ENCODE measurements around the gene SNTG2.
"Not testable (repeated sequence)": the region's sequence is repeated elsewhere in the genome, so short reads cannot be mapped to it uniquely, and the experiment has no call there.

SNTG2 gene

GRCh38 chr2:1400943-1401735 is 450.5 kb downstream of the SNTG2 start:
- Histone ChIP-seq H3K4me3 (ENCODE audit: low read length) (no peak overlapping the region), H3K27ac (ENCODE audit: low read depth, low read length) (no peak overlapping the region), H3K4me1 (ENCODE audit: control insufficient read depth, insufficient read depth, low read length) (no peaks in the 10 kb centered on the region), H3K36me3 (ENCODE audit: control insufficient read depth, insufficient read depth, low read length) (no peaks in the 10 kb centered on the region), H3K9ac (ENCODE audit: low read length) (no peak overlapping the region), H3K27me3 (ENCODE audit: control insufficient read depth, insufficient read depth, low read length) (no peaks in the 10 kb centered on the region)

- Histone ChIP-seq H3K27ac (ENCODE audit: low read depth, low read length) (no peak overlapping the region), H3K4me3 (ENCODE audit: low read length) (no peak overlapping the region), H3K4me1 (ENCODE audit: control insufficient read depth, insufficient read depth, low read length) (no peaks in the 10 kb centered on the region), H3K27me3 (ENCODE audit: control insufficient read depth, insufficient read depth, low read length) (no peaks in the 10 kb centered on the region), H3K9ac (ENCODE audit: low read length) (no peak overlapping the region), H3K36me3 (ENCODE audit: control insufficient read depth, insufficient read depth, low read length) (no peaks in the 10 kb centered on the region)
These were observed 451.4 kb downstream of the SNTG2 start for GRCh38 chr2:1402064-1402463.

- Histone ChIP-seq H3K27me3 (ENCODE audit: control insufficient read depth, insufficient read depth, low read length) (no peaks in the 10 kb centered on the region), H3K36me3 (ENCODE audit: control insufficient read depth, insufficient read depth, low read length) (no peaks in the 10 kb centered on the region), H3K4me1 (ENCODE audit: control insufficient read depth, insufficient read depth, low read length) (no peaks in the 10 kb centered on the region), H3K4me3 (ENCODE audit: low read length) (no peak overlapping the region), H3K9ac (ENCODE audit: low read length) (no peak overlapping the region), H3K27ac (ENCODE audit: low read depth, low read length) (no peak overlapping the region)
These were observed 452.9 kb downstream of the SNTG2 start for GRCh38 chr2:1403565-1403964.

- no peak overlapping the region for H3K4me3 ChIP-seq (ENCODE audit: low read length)
- H3K27ac ChIP-seq (ENCODE audit: low read depth, low read length): no peak overlapping the region
- H3K9ac ChIP-seq (ENCODE audit: low read length): no peak overlapping the region
- H3K4me1 ChIP-seq (ENCODE audit: control insufficient read depth, insufficient read depth, low read length): no peaks in the 10 kb centered on the region
- H3K27me3 ChIP-seq (ENCODE audit: control insufficient read depth, insufficient read depth, low read length): no peaks in the 10 kb centered on the region
- no peaks in the 10 kb centered on the region for H3K36me3 ChIP-seq (ENCODE audit: control insufficient read depth, insufficient read depth, low read length)
These were observed 454.5 kb downstream of the SNTG2 start for GRCh38 chr2:1405124-1405523.

- no peaks in the 10 kb centered on the region for H3K36me3 ChIP-seq (ENCODE audit: control insufficient read depth, insufficient read depth, low read length)
- H3K9ac ChIP-seq (ENCODE audit: low read length): no peak overlapping the region
- H3K4me3 ChIP-seq (ENCODE audit: low read length): no peak overlapping the region
- no peaks in the 10 kb centered on the region for H3K4me1 ChIP-seq (ENCODE audit: control insufficient read depth, insufficient read depth, low read length)
- H3K27me3 ChIP-seq (ENCODE audit: control insufficient read depth, insufficient read depth, low read length): no peaks in the 10 kb centered on the region
- H3K27ac ChIP-seq (ENCODE audit: low read depth, low read length): no peak overlapping the region
These were observed 455.3 kb downstream of the SNTG2 start for GRCh38 chr2:1405967-1406366.

- Histone ChIP-seq H3K27ac (ENCODE audit: low read depth, low read length) (no peak overlapping the region), H3K27me3 (ENCODE audit: control insufficient read depth, insufficient read depth, low read length) (no peaks in the 10 kb centered on the region), H3K4me1 (ENCODE audit: control insufficient read depth, insufficient read depth, low read length) (no peaks in the 10 kb centered on the region), H3K36me3 (ENCODE audit: control insufficient read depth, insufficient read depth, low read length) (no peaks in the 10 kb centered on the region), H3K4me3 (ENCODE audit: low read length) (no peak overlapping the region), H3K9ac (ENCODE audit: low read length) (no peak overlapping the region)
These were observed 455.8 kb downstream of the SNTG2 start for GRCh38 chr2:1406434-1406833.

GRCh38 chr2:1407950-1408675 is 457.5 kb downstream of the SNTG2 start:
- H3K27ac ChIP-seq (ENCODE audit: low read depth, low read length): no peak overlapping the region
- H3K27me3 ChIP-seq (ENCODE audit: control insufficient read depth, insufficient read depth, low read length): no peaks in the 10 kb centered on the region
- H3K4me1 ChIP-seq (ENCODE audit: control insufficient read depth, insufficient read depth, low read length): no peaks in the 10 kb centered on the region
- no peak overlapping the region for H3K4me3 ChIP-seq (ENCODE audit: low read length)
- no peaks in the 10 kb centered on the region for H3K36me3 ChIP-seq (ENCODE audit: control insufficient read depth, insufficient read depth, low read length)
- no peak overlapping the region for H3K9ac ChIP-seq (ENCODE audit: low read length)

GRCh38 chr2:1413156-1413710 is 462.6 kb downstream of the SNTG2 start, which contains the start of gene TPO:
TSS of gene TPO (plus strand) at chr2:1413463. CDS start at chr2:1414409, 946 bp downstream.
- Histone ChIP-seq H3K36me3 (ENCODE audit: control insufficient read depth, insufficient read depth, low read length) (no peaks in the 10 kb centered on the region), H3K27ac (ENCODE audit: low read depth, low read length) (no peak within 1 kb of the TSS), H3K27me3 (ENCODE audit: control insufficient read depth, insufficient read depth, low read length) (no peaks in the 10 kb centered on the region), H3K4me3 (ENCODE audit: low read length) (no peak within 1 kb of the TSS), H3K4me1 (ENCODE audit: control insufficient read depth, insufficient read depth, low read length) (no peaks in the 10 kb centered on the region), H3K9ac (ENCODE audit: low read length) (no peak within 1 kb of the TSS)

GRCh38 chr2:1414121-1414520 is 463.5 kb downstream of the SNTG2 start:
- H3K4me1 ChIP-seq (ENCODE audit: control insufficient read depth, insufficient read depth, low read length): no peaks in the 10 kb centered on the region
- no peaks in the 10 kb centered on the region for H3K36me3 ChIP-seq (ENCODE audit: control insufficient read depth, insufficient read depth, low read length)
- H3K9ac ChIP-seq (ENCODE audit: low read length): no peak overlapping the region
- H3K27me3 ChIP-seq (ENCODE audit: control insufficient read depth, insufficient read depth, low read length): no peaks in the 10 kb centered on the region
- H3K27ac ChIP-seq (ENCODE audit: low read depth, low read length): no peak overlapping the region
- no peak overlapping the region for H3K4me3 ChIP-seq (ENCODE audit: low read length)

- H3K36me3 ChIP-seq (ENCODE audit: control insufficient read depth, insufficient read depth, low read length); H3K27me3 ChIP-seq (ENCODE audit: control insufficient read depth, insufficient read depth, low read length): not testable (repeated sequence)
These were observed 464.3 kb downstream of the SNTG2 start for GRCh38 chr2:1414901-1415300.

GRCh38 chr2:1415501-1415900 is 464.9 kb downstream of the SNTG2 start:
- no peaks in the 10 kb centered on the region for H3K36me3 ChIP-seq (ENCODE audit: control insufficient read depth, insufficient read depth, low read length)
- no peak overlapping the region for H3K27ac ChIP-seq (ENCODE audit: low read depth, low read length)
- H3K9ac ChIP-seq (ENCODE audit: low read length): no peak overlapping the region
- no peaks in the 10 kb centered on the region for H3K27me3 ChIP-seq (ENCODE audit: control insufficient read depth, insufficient read depth, low read length)
- H3K4me1 ChIP-seq (ENCODE audit: control insufficient read depth, insufficient read depth, low read length): no peaks in the 10 kb centered on the region
- no peak overlapping the region for H3K4me3 ChIP-seq (ENCODE audit: low read length)

More at GRCh38 chr2:1414901-1415300, 464.3 kb downstream of the SNTG2 start:
- H3K4me1 ChIP-seq (ENCODE audit: control insufficient read depth, insufficient read depth, low read length); H3K9ac ChIP-seq (ENCODE audit: low read length); H3K4me3 ChIP-seq (ENCODE audit: low read length); H3K27ac ChIP-seq (ENCODE audit: low read depth, low read length): not testable (repeated sequence)

Measured in rectal smooth muscle tissue (tissue), 1 donor.